DLD1 (cell line): ENCODE measurements around the gene TBC1D22A.

ENCODE experiments used
- in situ Hi-C: cut with HindIII; loops from 2 replicates; pipeline ENCODE4 v1.10.0; 2017; ENCODE audit warnings: low sequenced_read_pairs

Gene TBC1D22A

GRCh38 chr22:47190957-47191670 is 428.7 kb downstream of the TBC1D22A start:
- in situ Hi-C loops: no loop called here

- in situ Hi-C loops: no loop called here
Observed at GRCh38 chr22:47191671-47192650, 429.5 kb downstream of the TBC1D22A start.

GRCh38 chr22:47192651-47193437 is 430.4 kb downstream of the TBC1D22A start:
- in situ Hi-C loops: no loop called here

GRCh38 chr22:47193606-47194329 is 431.3 kb downstream of the TBC1D22A start:
- in situ Hi-C loops: no loop called here

- in situ Hi-C loops: no loop called here
Observed at GRCh38 chr22:47194476-47195155, 432.2 kb downstream of the TBC1D22A start.

GRCh38 chr22:47195156-47195483 is 432.7 kb downstream of the TBC1D22A start:
- in situ Hi-C loops: no loop called here

- in situ Hi-C loops: no loop called here
Observed at GRCh38 chr22:47195484-47196165, 433.2 kb downstream of the TBC1D22A start.

- in situ Hi-C loops: no loop called here
Observed at GRCh38 chr22:47196166-47196849, 433.9 kb downstream of the TBC1D22A start.

- in situ Hi-C loops: no loop called here
Observed at GRCh38 chr22:47196881-47197772, 434.7 kb downstream of the TBC1D22A start.

- in situ Hi-C loops: no loop called here
Observed at GRCh38 chr22:47197773-47198500, 435.5 kb downstream of the TBC1D22A start.

- in situ Hi-C loops: no loop called here
Observed at GRCh38 chr22:47198801-47199251, 436.4 kb downstream of the TBC1D22A start.

- in situ Hi-C loops: no loop called here
Observed at GRCh38 chr22:47199261-47199978, 437.0 kb downstream of the TBC1D22A start.

GRCh38 chr22:47199979-47200272 is 437.5 kb downstream of the TBC1D22A start:
- in situ Hi-C loops: no loop called here

- in situ Hi-C loops: no loop called here
Observed at GRCh38 chr22:47200273-47201051, 438.0 kb downstream of the TBC1D22A start.

GRCh38 chr22:47201186-47201995 is 438.9 kb downstream of the TBC1D22A start:
- in situ Hi-C loops: no loop called here
